HCT116 (cell line): ENCODE measurements around the gene TRIAP1. TPM values are rescaled to one million over a fixed set of nuclear protein-coding genes. Genes with fewer than 3 reads are reported as not detected.

Experiments
- ATAC-seq: fragments of 200-7000 bp; cut with Tn5 transposase; 2 replicates; pipeline ENCODE4 v1.9.1; 2020; ENCODE audit warnings: mild to moderate bottlenecking, moderate library complexity
- BruUV-seq: library from RNA; stranded (reverse); fragments of 400-500 nt; replicated peaks from 2 replicates; lab custom pipeline; 2021; lab: Mats Ljungman, UMichigan
- CTCF ChIA-PET: fragments of 300-600 bp; sonication (Branson Sonifier 250); formaldehyde crosslinking; loops from one replicate; lab custom pipeline; 2021; ENCODE audit warnings: antibody characterized with exemption; lab: Charles Lee
- POLR2A ChIA-PET: fragments of 300-600, 350-600 bp; sonication (Branson Sonifier 250); formaldehyde crosslinking; loops from one replicate; lab custom pipeline; 2021; ENCODE audit warnings: antibody characterized with exemption; lab: Charles Lee
- RAD21 ChIA-PET, 2 experiments: fragments of 300-600 bp; sonication (Branson Sonifier 250); formaldehyde crosslinking; loops; one replicate each; lab custom pipeline; 2023; ENCODE audit warnings: low total read pairs in 2 of 2; ENCODE audit not compliant: uncharacterized antibody in 2 of 2, unreplicated experiment in 2 of 2, low non-redundant PET in 1 of 2; lab: Charles Lee
- DNase-seq: peaks from one replicate; pipeline ENCODE4 v3.0.0-alpha.2; 2010; ENCODE audit warnings: low read depth, low spot score
- H2AFZ ChIP-seq: fragments of 200-600 bp; shearing (Covaris generic), sonication (generic); 2 replicates; pipeline ENCODE4 v1.6.1; 2017; ENCODE audit warnings: low read depth, mixed run types, mixed read lengths, antibody characterized with exemption, low read length; ENCODE audit not compliant: poor library complexity, severe bottlenecking
- H3K27ac ChIP-seq: 2 replicates; pipeline ENCODE4 v1.5.1; 2012; ENCODE audit warnings: low read depth, low read length
- H3K27me3 ChIP-seq: fragments of 200-600 bp; sonication (generic); 2 replicates; pipeline ENCODE4 v1.6.1; 2016; ENCODE audit warnings: mixed run types, low read length, mixed read lengths; ENCODE audit not compliant: insufficient read depth
- H3K36me3 ChIP-seq, 2 experiments: fragments of 200-500 bp in 1 of 2; fragments of 200-600 bp in 1 of 2; sonication (Bioruptor generic) in 1 of 2; sonication (generic) in 1 of 2; 2 replicates each; pipeline versions ENCODE4 v1.5.1 to v1.6.1; 2014 to 2016; ENCODE audit warnings: low read length in 2 of 2, inconsistent platforms in 1 of 2, mixed read lengths in 1 of 2, mixed run types in 1 of 2; ENCODE audit not compliant: insufficient read depth in 2 of 2, control insufficient read depth in 1 of 2
- H3K4me1 ChIP-seq, 2 experiments: fragments of 200-600 bp in 1 of 2; sonication (generic) in 1 of 2; 2 replicates each; pipeline versions ENCODE4 v1.5.1 to v1.6.1; 2012 to 2017; ENCODE audit warnings: low read length in 2 of 2, inconsistent platforms in 1 of 2, mild to moderate bottlenecking in 1 of 2, mixed read lengths in 1 of 2, mixed run types in 1 of 2, moderate library complexity in 1 of 2; ENCODE audit not compliant: insufficient read depth in 2 of 2, control insufficient read depth in 1 of 2
- H3K4me2 ChIP-seq: fragments of 200-600 bp; sonication (generic); 2 replicates; pipeline ENCODE4 v1.6.1; 2017; ENCODE audit warnings: mixed run types, low read length, mixed read lengths
- H3K4me3 ChIP-seq, 2 experiments: fragments of 200-600 bp in 1 of 2; sonication (generic) in 1 of 2; replicated peaks in 1 of 2; 2 replicates each; pipeline ENCODE4 v1.5.1; 2011 to 2016; ENCODE audit warnings: low read length in 2 of 2, control low read depth in 1 of 2, low read depth in 1 of 2, mild to moderate bottlenecking in 1 of 2, mixed read lengths in 1 of 2, mixed run types in 1 of 2
- H3K79me2 ChIP-seq: fragments of 200-600 bp; sonication (generic); 2 replicates; pipeline ENCODE4 v1.6.1; 2017; ENCODE audit warnings: mild to moderate bottlenecking, mixed run types, low read length, moderate library complexity, mixed read lengths; ENCODE audit not compliant: insufficient read depth
- H3K9ac ChIP-seq: fragments of 200-600 bp; sonication (generic); 2 replicates; pipeline ENCODE4 v1.6.1; 2016; ENCODE audit warnings: low read length, mixed read lengths
- H3K9me2 ChIP-seq: fragments of 200-600 bp; sonication (generic), shearing (Covaris generic); 2 replicates; pipeline ENCODE4 v1.6.1; 2017; ENCODE audit warnings: mixed run types, mild to moderate bottlenecking, moderate library complexity; ENCODE audit not compliant: insufficient read depth
- H3K9me3 ChIP-seq, 2 experiments: fragments of 200-500 bp in 1 of 2; fragments of 200-600 bp in 1 of 2; sonication (Bioruptor generic) in 1 of 2; sonication (generic) in 1 of 2; 2 replicates each; pipeline ENCODE4 v1.6.1; 2014 to 2017; ENCODE audit warnings: low read length in 2 of 2, mixed read lengths in 2 of 2, inconsistent platforms in 1 of 2, low read depth in 1 of 2, mild to moderate bottlenecking in 1 of 2, mixed run types in 1 of 2, moderate library complexity in 1 of 2; ENCODE audit not compliant: control insufficient read depth in 1 of 2, insufficient read depth in 1 of 2
- H4K20me1 ChIP-seq: fragments of 200-600 bp; sonication (generic), shearing (Covaris generic); 2 replicates; pipeline ENCODE4 v1.6.1; 2017; ENCODE audit warnings: mixed run types, mild to moderate bottlenecking, moderate library complexity; ENCODE audit not compliant: insufficient read depth
- CBX3 ChIP-seq: IDR thresholded peaks from 2 replicates; pipeline ENCODE4 v1.6.1; 2012; ENCODE audit warnings: low read depth
- CEBPB ChIP-seq: IDR thresholded peaks from 2 replicates; pipeline ENCODE4 v1.6.1; 2012; ENCODE audit warnings: low read depth
- EGR1 ChIP-seq: IDR thresholded peaks from 2 replicates; pipeline ENCODE4 v1.6.1; 2012; ENCODE audit warnings: low read depth
- ELF1 ChIP-seq: IDR thresholded peaks from 2 replicates; pipeline ENCODE4 v1.6.1; 2012; ENCODE audit warnings: low read depth, borderline replicate concordance
- EZH2 ChIP-seq: fragments of 200-600 bp; sonication (generic); IDR thresholded peaks from 2 replicates; pipeline ENCODE4 v1.6.1; 2017; ENCODE audit warnings: antibody characterized with exemption, mixed run types
- EZH2phosphoT487 ChIP-seq: fragments of 200-600 bp; IDR thresholded peaks from 2 replicates; pipeline ENCODE4 v1.6.1; 2018; ENCODE audit warnings: antibody characterized with exemption, borderline replicate concordance
- FOSL1 ChIP-seq: IDR thresholded peaks from 2 replicates; pipeline ENCODE4 v1.6.1; 2012; ENCODE audit warnings: low read depth
- JUND ChIP-seq: IDR thresholded peaks from 2 replicates; pipeline ENCODE4 v1.6.1; 2012
- MAX ChIP-seq: IDR thresholded peaks from 2 replicates; pipeline ENCODE4 v1.6.1; 2012
- POLR2A ChIP-seq: IDR thresholded peaks from 2 replicates; pipeline ENCODE4 v1.7.0; 2011; ENCODE audit warnings: borderline replicate concordance; ENCODE audit not compliant: insufficient read depth, insufficient read length; ENCODE audit errors: extremely low read depth
- POLR2AphosphoS5 ChIP-seq: IDR thresholded peaks from 2 replicates; pipeline ENCODE4 v1.6.1; 2011; ENCODE audit warnings: mild to moderate bottlenecking, low read depth, low read length, moderate library complexity
- RAD21 ChIP-seq: IDR thresholded peaks from 2 replicates; pipeline ENCODE4 v1.6.1; 2012; ENCODE audit warnings: low read depth, mild to moderate bottlenecking
- SIN3A ChIP-seq: IDR thresholded peaks from 2 replicates; pipeline ENCODE4 v1.6.1; 2012; ENCODE audit warnings: low read depth
- SP1 ChIP-seq: IDR thresholded peaks from 2 replicates; pipeline ENCODE4 v1.6.1; 2012; ENCODE audit warnings: low read depth
- SRF ChIP-seq: IDR thresholded peaks from 2 replicates; pipeline ENCODE4 v1.6.1; 2012; ENCODE audit warnings: low read depth
- YY1 ChIP-seq: IDR thresholded peaks from 2 replicates; pipeline ENCODE4 v1.6.1; 2011; ENCODE audit warnings: low read length, low read depth, moderate library complexity, mild to moderate bottlenecking; ENCODE audit not compliant: insufficient replicate concordance; ENCODE audit errors: extremely low read depth
- ZBTB33 ChIP-seq: IDR thresholded peaks from 2 replicates; pipeline ENCODE4 v1.6.1; 2011; ENCODE audit warnings: mild to moderate bottlenecking, low read length, moderate library complexity; ENCODE audit not compliant: insufficient replicate concordance; ENCODE audit errors: extremely low read depth
- ZFX ChIP-seq: fragments of 450-650 bp; IDR thresholded peaks from 2 replicates; pipeline ENCODE4 v1.6.1; 2017
- intact Hi-C: fragments of 100-400 bp; cut with micrococcal nuclease; formaldehyde crosslinking; loops from 2 replicates; pipeline ENCODE4 v1.10.0; 2022
- total RNA-seq: library from RNA; stranded (reverse); gene quantifications from one replicate; pipeline ENCODE4 v1.2.1, GENCODE V29; 2021; ENCODE audit not compliant: unreplicated experiment
- TF ChIP-seq, protein P1 (sequence below): IDR thresholded peaks from 2 replicates; pipeline ENCODE4 v1.6.1; 2012
- TF ChIP-seq, protein P2 (sequence below), 3 experiments: fragments of 200-600 bp in 1 of 3; sonication (generic) in 1 of 3; IDR thresholded peaks in 2 of 3; conservative IDR thresholded peaks in 1 of 3; 2 replicates each; pipeline ENCODE4 v1.5.1; 2012 to 2017; ENCODE audit warnings: low read depth in 2 of 3, low read length in 2 of 3, antibody characterized with exemption in 1 of 3, borderline replicate concordance in 1 of 3, control low read depth in 1 of 3, mild to moderate bottlenecking in 1 of 3, mixed read lengths in 1 of 3, mixed run types in 1 of 3, moderate library complexity in 1 of 3; ENCODE audit not compliant: insufficient read depth in 1 of 3

Gene TRIAP1
- total RNA-seq, 1 experiment from 2014 or later = 40.3 TPM

GRCh38 chr12:120417917-120418580 is 28.1 kb downstream of the TRIAP1 start:
- H2AFZ ChIP-seq = no peak overlapping the region

More at GRCh38 chr12:120417917-120418580, 28.1 kb downstream of the TRIAP1 start:
- H3K9ac ChIP-seq = no peak overlapping the region
- no peaks in the 10 kb centered on the region for H3K36me3 ChIP-seq
- H3K9me3 ChIP-seq = no peaks in the 10 kb centered on the region
- CTCF ChIA-PET = no interaction called here
- H3K9me2 ChIP-seq = no peaks in the 10 kb centered on the region
- no peak overlapping the region for H3K4me3 ChIP-seq
- POLR2A ChIA-PET = no interaction called here
- TF ChIP-seq FOSL1 (no peak), POLR2AphosphoS5 (no peak), SRF (no peak), MAX (no peak), ZFX (no peak), POLR2A (no peak), CBX3 (no peak), JUND (no peak), EGR1 (no peak), ELF1 (no peak), RAD21 (no peak), YY1 (no peak), ZBTB33 (no peak), SIN3A (no peak), EZH2 (no peak), SP1 (no peak), CEBPB (no peak), EZH2phosphoT487 (no peak)
- TF ChIP-seq, protein P1, sequence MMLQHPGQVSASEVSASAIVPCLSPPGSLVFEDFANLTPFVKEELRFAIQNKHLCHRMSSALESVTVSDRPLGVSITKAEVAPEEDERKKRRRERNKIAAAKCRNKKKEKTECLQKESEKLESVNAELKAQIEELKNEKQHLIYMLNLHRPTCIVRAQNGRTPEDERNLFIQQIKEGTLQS = no peak
- TF ChIP-seq, protein P2, sequence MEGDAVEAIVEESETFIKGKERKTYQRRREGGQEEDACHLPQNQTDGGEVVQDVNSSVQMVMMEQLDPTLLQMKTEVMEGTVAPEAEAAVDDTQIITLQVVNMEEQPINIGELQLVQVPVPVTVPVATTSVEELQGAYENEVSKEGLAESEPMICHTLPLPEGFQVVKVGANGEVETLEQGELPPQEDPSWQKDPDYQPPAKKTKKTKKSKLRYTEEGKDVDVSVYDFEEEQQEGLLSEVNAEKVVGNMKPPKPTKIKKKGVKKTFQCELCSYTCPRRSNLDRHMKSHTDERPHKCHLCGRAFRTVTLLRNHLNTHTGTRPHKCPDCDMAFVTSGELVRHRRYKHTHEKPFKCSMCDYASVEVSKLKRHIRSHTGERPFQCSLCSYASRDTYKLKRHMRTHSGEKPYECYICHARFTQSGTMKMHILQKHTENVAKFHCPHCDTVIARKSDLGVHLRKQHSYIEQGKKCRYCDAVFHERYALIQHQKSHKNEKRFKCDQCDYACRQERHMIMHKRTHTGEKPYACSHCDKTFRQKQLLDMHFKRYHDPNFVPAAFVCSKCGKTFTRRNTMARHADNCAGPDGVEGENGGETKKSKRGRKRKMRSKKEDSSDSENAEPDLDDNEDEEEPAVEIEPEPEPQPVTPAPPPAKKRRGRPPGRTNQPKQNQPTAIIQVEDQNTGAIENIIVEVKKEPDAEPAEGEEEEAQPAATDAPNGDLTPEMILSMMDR (IDR thresholded peaks at IDR 0.05 in 2 of 3, conservative IDR thresholded peaks at IDR 0.05 in 1 of 3; ENCODE audit: borderline replicate concordance in 1 of 3, insufficient read depth in 1 of 3, low read depth in 2 of 3, low read length in 2 of 3) = no peak
- intact Hi-C loops = no loop called here
- H3K4me2 ChIP-seq = no peak overlapping the region
- ATAC-seq = no peak
- RAD21 ChIA-PET = no interaction called here
- no peak for DNase-seq
- no peaks in the 10 kb centered on the region for H3K27me3 ChIP-seq
- H3K79me2 ChIP-seq = no peaks in the 10 kb centered on the region
- no TSS peak for BruUV-seq
- no peak overlapping the region for H3K27ac ChIP-seq
- no peaks in the 10 kb centered on the region for H3K4me1 ChIP-seq
- H4K20me1 ChIP-seq = no peaks in the 10 kb centered on the region
